Measurements from ENCODE around the gene NEGR1.

The NEGR1 gene

GRCh38 chr1:71828431-71829012, 453.8 kb downstream of the NEGR1 start:
- CTCF ChIA-PET, result no interaction called here
- POLR2A ChIA-PET, result no interaction called here

GRCh38 chr1:71823708-71824305, 458.5 kb downstream of the NEGR1 start:
- CTCF ChIA-PET, result no interaction called here
- no peak for TF ChIP-seq CTCF (IDR thresholded peaks at IDR 0.05; ENCODE audit: insufficient read depth, low read length, missing control alignments)
- no peak overlapping the region for H3K4me3 ChIP-seq (ENCODE audit: low read depth, low read length)
- POLR2A ChIA-PET, result no interaction called here
- no peak for DNase-seq (ENCODE audit: low read depth, low spot score)

More at GRCh38 chr1:71828431-71829012, 453.8 kb downstream of the NEGR1 start:
- TF ChIP-seq CTCF (IDR thresholded peaks at IDR 0.05; ENCODE audit: insufficient read depth, low read length, missing control alignments), result no peak
- DNase-seq (ENCODE audit: low read depth, low spot score), result no peak
- H3K4me3 ChIP-seq (ENCODE audit: low read depth, low read length), result no peak overlapping the region

GRCh38 chr1:71817028-71817427, 465.3 kb downstream of the NEGR1 start:
- TF ChIP-seq CTCF (IDR thresholded peaks at IDR 0.05; ENCODE audit: insufficient read depth, low read length, missing control alignments), result no peak
- DNase-seq (ENCODE audit: low read depth, low spot score), result no peak
- CTCF ChIA-PET, result interaction anchor here (1.5 kb wide), 1 partner anchor 9 kb away, joined by 3 read pairs; no protein-coding TSS in a partner anchor
- no peak overlapping the region for H3K4me3 ChIP-seq (ENCODE audit: low read depth, low read length)
- POLR2A ChIA-PET, result no interaction called here

GRCh38 chr1:71809085-71809484, 473.3 kb downstream of the NEGR1 start:
- H3K4me3 ChIP-seq (ENCODE audit: low read depth, low read length), result no peak overlapping the region
- TF ChIP-seq CTCF (IDR thresholded peaks at IDR 0.05; ENCODE audit: insufficient read depth, low read length, missing control alignments), result no peak
- no peak for DNase-seq (ENCODE audit: low read depth, low spot score)
- ChIA-PET CTCF (interaction anchor here (1.1 to 2.6 kb wide), 2 partner anchors 9 to 10 kb away, joined by 3 to 5 read pairs; no protein-coding TSS in a partner anchor), POLR2A (no interaction called here)

GRCh38 chr1:71804140-71804539, 478.2 kb downstream of the NEGR1 start:
- POLR2A ChIA-PET, result no interaction called here
- CTCF ChIA-PET, result no interaction called here
- no peak for TF ChIP-seq CTCF (IDR thresholded peaks at IDR 0.05; ENCODE audit: insufficient read depth, low read length, missing control alignments)
- no peak for DNase-seq (ENCODE audit: low read depth, low spot score)
- no peak overlapping the region for H3K4me3 ChIP-seq (ENCODE audit: low read depth, low read length)

GRCh38 chr1:71796006-71796405, 486.3 kb downstream of the NEGR1 start:
- ChIA-PET POLR2A (no interaction called here), CTCF (no interaction called here)
- no peak for DNase-seq (ENCODE audit: low read depth, low spot score)
- H3K4me3 ChIP-seq (ENCODE audit: low read depth, low read length), result no peak overlapping the region
- TF ChIP-seq CTCF (IDR thresholded peaks at IDR 0.05; ENCODE audit: insufficient read depth, low read length, missing control alignments), result no peak

Measured in AG04449 (cell line).